Endothelial cell of umbilical vein (primary cell): ENCODE results near the gene UBAP2L. TPM values are rescaled to one million over a fixed set of nuclear protein-coding genes. Genes with fewer than 3 reads are reported as not detected.

Source experiments
- BruUV-seq: library from RNA; stranded (reverse); fragments of 400-500 nt; replicated peaks from 2 replicates; lab custom pipeline; 2021; lab: Mats Ljungman, UMichigan
- CTCF ChIA-PET: fragments of 300-600, 350-600 bp; sonication (Branson Sonifier 250); formaldehyde crosslinking; loops from one replicate; lab custom pipeline; 2021; ENCODE audit warnings: antibody characterized with exemption, inconsistent platforms; lab: Charles Lee
- POLR2A ChIA-PET: fragments of 300-600, 350-600 bp; sonication (Branson Sonifier 250); formaldehyde crosslinking; loops from one replicate; lab custom pipeline; 2021; ENCODE audit warnings: antibody characterized with exemption, inconsistent platforms; lab: Charles Lee
- DNase-seq: peaks from one replicate; pipeline ENCODE4 v3.0.0-alpha.2; 2011; ENCODE audit warnings: low read depth, low spot score
- FAIRE-seq: peaks from 2 replicates; lab custom pipeline; 2011; peaks lifted over from hg19 to GRCh38; lab: Jason Lieb, UNC
- H2AFZ ChIP-seq: 2 replicates; pipeline ENCODE4 v1.6.0; 2012; ENCODE audit warnings: low read depth, low read length, control low read depth, inconsistent platforms
- H3K27ac ChIP-seq: 2 replicates; pipeline ENCODE4 v1.5.1; 2011; ENCODE audit warnings: low read depth, mild to moderate bottlenecking, control low read depth, low read length, moderate library complexity; ENCODE audit not compliant: insufficient read depth
- H3K27me3 ChIP-seq, 2 experiments: 2 replicates each; pipeline versions ENCODE4 v1.6.0 to v1.6.1; 2011; ENCODE audit warnings: low read length in 2 of 2, mixed read lengths in 1 of 2; ENCODE audit not compliant: control insufficient read depth in 2 of 2, insufficient read depth in 2 of 2
- H3K36me3 ChIP-seq, 2 experiments: 2 replicates in 1 of 2; 3 replicates in 1 of 2; pipeline ENCODE4 v1.5.1; 2011; ENCODE audit warnings: low read length in 2 of 2, mild to moderate bottlenecking in 1 of 2, moderate library complexity in 1 of 2; ENCODE audit not compliant: control insufficient read depth in 2 of 2, insufficient read depth in 2 of 2; ENCODE audit errors: extremely low read depth in 1 of 2
- H3K4me1 ChIP-seq: 3 replicates; pipeline ENCODE4 v1.5.1; 2011; ENCODE audit warnings: mild to moderate bottlenecking, low read length; ENCODE audit not compliant: control insufficient read depth, insufficient read depth; ENCODE audit errors: extremely low read depth
- H3K4me2 ChIP-seq: 2 replicates; pipeline ENCODE4 v1.6.1; 2011; ENCODE audit warnings: low read length, control low read depth, mixed read lengths; ENCODE audit not compliant: insufficient read depth
- H3K4me3 ChIP-seq, 3 experiments: fragments of 200-600 bp in 1 of 3; sonication (generic), shearing (Covaris generic) in 1 of 3; replicated peaks in 1 of 3; 2 replicates each; pipeline ENCODE4 v1.5.1; 2011 to 2016; ENCODE audit warnings: control low read depth in 3 of 3, low read length in 3 of 3, mild to moderate bottlenecking in 2 of 3, inconsistent platforms in 1 of 3, low read depth in 1 of 3, moderate library complexity in 1 of 3; ENCODE audit not compliant: insufficient read depth in 1 of 3
- H3K79me2 ChIP-seq: 2 replicates; pipeline ENCODE4 v1.6.0; 2012; ENCODE audit warnings: low read length, inconsistent platforms; ENCODE audit not compliant: control insufficient read depth, insufficient read depth
- H3K9ac ChIP-seq: replicated peaks from 2 replicates; pipeline ENCODE3; 2011; ENCODE audit warnings: low read length, control low read depth; ENCODE audit not compliant: insufficient read depth; ENCODE audit errors: extremely low read depth
- H3K9me1 ChIP-seq: replicated peaks from 3 replicates; pipeline ENCODE4 v1.6.0; 2011; ENCODE audit warnings: mild to moderate bottlenecking, low read length; ENCODE audit not compliant: control insufficient read depth, insufficient read depth; ENCODE audit errors: extremely low read depth
- H3K9me3 ChIP-seq: replicated peaks from 2 replicates; pipeline ENCODE4 v1.5.1; 2012; ENCODE audit warnings: low read length, inconsistent platforms; ENCODE audit not compliant: control insufficient read depth, insufficient read depth
- H4K20me1 ChIP-seq: replicated peaks from 2 replicates; pipeline ENCODE3; 2011; ENCODE audit warnings: mild to moderate bottlenecking, low read length; ENCODE audit not compliant: control insufficient read depth, insufficient read depth; ENCODE audit errors: extremely low read depth
- CTCF ChIP-seq, 2 donors: IDR thresholded peaks; 1 replicate in 1 of 2; 2 replicates in 1 of 2; pipeline ENCODE4 v1.5.1; 2011; ENCODE audit warnings: low read length in 2 of 2, mild to moderate bottlenecking in 2 of 2, moderate library complexity in 2 of 2, control low read depth in 1 of 2, inconsistent platforms in 1 of 2, low read depth in 1 of 2; ENCODE audit not compliant: insufficient read depth in 1 of 2; ENCODE audit errors: extremely low read depth in 1 of 2
- JUN ChIP-seq: IDR thresholded peaks from 2 replicates; pipeline ENCODE4 v1.6.1; 2011; ENCODE audit warnings: borderline replicate concordance, low read depth; ENCODE audit not compliant: insufficient read length, insufficient read depth
- MAX ChIP-seq: IDR thresholded peaks from 2 replicates; pipeline ENCODE4 v1.6.1; 2011; ENCODE audit not compliant: insufficient read depth, insufficient read length
- POLR2A ChIP-seq: IDR thresholded peaks from 2 replicates; pipeline ENCODE4 v1.6.1; 2012; ENCODE audit warnings: low read depth, mild to moderate bottlenecking, control low read depth, low read length
- POLR2AphosphoS5 ChIP-seq: IDR thresholded peaks from 2 replicates; pipeline ENCODE4 v1.6.1; 2012; ENCODE audit warnings: low read depth, mild to moderate bottlenecking, control low read depth, low read length, moderate library complexity; ENCODE audit not compliant: insufficient read depth
- dilution Hi-C: fragments of 300-500 bp; cut with MboI; formaldehyde crosslinking; loops from one replicate; pipeline ENCODE4 v1.15.0; 2019; ENCODE audit warnings: low sequenced_read_pairs; ENCODE audit not compliant: extremely low pct_ligation_motif_present
- intact Hi-C: fragments of 100-400 bp; cut with micrococcal nuclease; formaldehyde crosslinking; loops from one replicate; pipeline ENCODE4 v1.10.0; 2022
- polyA plus RNA-seq, 4 experiments: library from polyadenylated mRNA; depleted of rRNA in 3 of 4; stranded (reverse) in 3 of 4; unstranded in 1 of 4; fragments of >200 nt; gene quantifications; 2 replicates each; pipeline versions ENCODE4 v1.2.1 to v1.2.3, GENCODE V29; 2011 to 2012; ENCODE audit warnings: missing spikeins in 1 of 4
- total RNA-seq: library from RNA; stranded (reverse); gene quantifications from 2 replicates; pipeline ENCODE4 v1.2.3, GENCODE V29; 2021

The UBAP2L gene
- total and polyA plus RNA-seq, 2 donors (not counting 3 experiments of a cell fraction or from before 2014, with no cell fraction given), result 229 to 280 TPM

GRCh38 chr1:154270833-154271232, 50.1 kb downstream of the UBAP2L start:
- no peak for TF ChIP-seq MAX
- no peak for TF ChIP-seq CTCF (IDR thresholded peaks at IDR 0.05; ENCODE audit: extremely low read depth in 1 of 2, insufficient read depth in 1 of 2, low read depth in 1 of 2, low read length in 2 of 2)
- no peak for TF ChIP-seq POLR2A
- no peak for TF ChIP-seq JUN
- TF ChIP-seq POLR2AphosphoS5, result no peak
- BruUV-seq, result no TSS peak
- Histone ChIP-seq H3K36me3 (peaks cover 6 to 27% of the 10 kb centered on the region in 2 experiments), H3K9me3 (no peaks in the 10 kb centered on the region), H2AFZ (no peak overlapping the region), H3K4me3 (no peak overlapping the region), H3K79me2 (peaks cover 9% of the 10 kb centered on the region), H3K4me2 (no peak overlapping the region), H3K4me1 (peaks cover 15% of the 10 kb centered on the region), H4K20me1 (no peaks in the 10 kb centered on the region), H3K9me1 (no peaks in the 10 kb centered on the region), H3K27ac (no peak overlapping the region), H3K9ac (no peak overlapping the region), H3K27me3 (no peaks in the 10 kb centered on the region)
- DNase-seq, result no peak
- intact Hi-C loops (loop anchor here (5.0 kb wide), 2 partner anchors 284 to 574 kb away; partner anchors contain the start of gene RAB13), dilution Hi-C loops (no loop called here)
- POLR2A ChIA-PET, result no interaction called here
- CTCF ChIA-PET, result interaction anchor here (1.1 to 5.3 kb wide), 4 partner anchors 22 to 72 kb away, joined by 3 to 55 read pairs (median 13); no protein-coding TSS in a partner anchor
- FAIRE-seq, result no peak
